HepG2 (cell line): ENCODE measurements around the gene SF3B6. TPM values are rescaled to one million over a fixed set of nuclear protein-coding genes. Genes with fewer than 3 reads are reported as not detected.

ENCODE experiments used
- ATAC-seq: fragments of 200-7000 bp; cut with Tn5 transposase; 3 replicates; pipeline ENCODE4 v1.9.1; 2020; ENCODE audit warnings: mild to moderate bottlenecking, moderate library complexity
- BruUV-seq: library from RNA; stranded (reverse); fragments of 400-500 nt; replicated peaks from 2 replicates; lab custom pipeline; 2021; lab: Mats Ljungman, UMichigan
- CTCF ChIA-PET: fragments of 300-600 bp; formaldehyde crosslinking; extraction: SDS; loops from one replicate; lab custom pipeline; 2021; ENCODE audit warnings: low total read pairs, inconsistent platforms, low intra/inter-chr PET ratio; lab: Yijun Ruan, JAX
- POLR2A ChIA-PET: fragments of 350-600 bp; sonication (Branson Sonifier 250); formaldehyde crosslinking; loops from one replicate; lab custom pipeline; 2020; ENCODE audit warnings: antibody characterized with exemption, inconsistent platforms; lab: Yijun Ruan, JAX
- DNase-seq: peaks from one replicate; pipeline ENCODE4 v3.0.0-alpha.2; 2015; ENCODE audit warnings: low spot score
- FAIRE-seq: peaks from 3 replicates; lab custom pipeline; 2011; peaks lifted over from hg19 to GRCh38; lab: Jason Lieb, UNC
- H2AFZ ChIP-seq: one replicate; pipeline ENCODE4 v1.6.1; 2011; ENCODE audit warnings: low read length, inconsistent platforms
- H3K27ac ChIP-seq: fragments of 300-600 bp; 3 replicates; pipeline ENCODE4 v1.8.0; 2011; ENCODE audit warnings: mixed run types, mild to moderate bottlenecking, mixed read lengths, low read length, inconsistent platforms; ENCODE audit not compliant: insufficient read depth; ENCODE audit errors: extremely low read length
- H3K27me3 ChIP-seq, 2 experiments: fragments of 200-600 bp in 1 of 2; 2 replicates in 1 of 2; 3 replicates in 1 of 2; pipeline versions ENCODE4 v1.6.0 to v1.8.0; 2011; ENCODE audit warnings: low read length in 2 of 2, mild to moderate bottlenecking in 2 of 2, moderate library complexity in 2 of 2, inconsistent platforms in 1 of 2; ENCODE audit not compliant: insufficient read depth in 2 of 2, control insufficient read depth in 1 of 2
- H3K36me3 ChIP-seq, 2 experiments: fragments of 200-600 bp in 1 of 2; replicated peaks in 1 of 2; 2 replicates in 1 of 2; 3 replicates in 1 of 2; pipeline versions ENCODE4 v1.5.1 to v1.8.0; 2011; ENCODE audit warnings: low read length in 2 of 2, inconsistent platforms in 1 of 2; ENCODE audit not compliant: insufficient read depth in 2 of 2, control insufficient read depth in 1 of 2
- H3K4me1 ChIP-seq: 2 replicates; pipeline ENCODE4 v1.5.1; 2012; ENCODE audit warnings: low read length, inconsistent platforms; ENCODE audit not compliant: insufficient read depth
- H3K4me2 ChIP-seq: 2 replicates; pipeline ENCODE4 v1.6.0; 2011; ENCODE audit warnings: low read depth, low read length, inconsistent platforms
- H3K4me3 ChIP-seq, 3 experiments: fragments of 200-600 bp in 1 of 3; sonication (generic), shearing (Covaris generic) in 1 of 3; replicated peaks in 1 of 3; 2 replicates each; pipeline ENCODE4 v1.5.1; 2011 to 2016; ENCODE audit warnings: low read length in 3 of 3, inconsistent platforms in 2 of 3, low read depth in 2 of 3, mild to moderate bottlenecking in 2 of 3, control low read depth in 1 of 3, mixed read lengths in 1 of 3; ENCODE audit not compliant: insufficient read depth in 1 of 3
- H3K79me2 ChIP-seq: one replicate; pipeline ENCODE4 v1.6.1; 2011; ENCODE audit warnings: low read length, inconsistent platforms; ENCODE audit not compliant: insufficient read depth
- H3K9ac ChIP-seq: 2 replicates; pipeline ENCODE4 v1.6.0; 2011; ENCODE audit warnings: mild to moderate bottlenecking, low read depth, low read length, inconsistent platforms; ENCODE audit not compliant: insufficient read depth
- H3K9me3 ChIP-seq: 2 replicates; pipeline ENCODE4 v1.5.1; 2012; ENCODE audit warnings: mild to moderate bottlenecking, low read length
- H4K20me1 ChIP-seq: 2 replicates; pipeline ENCODE4 v1.6.0; 2011; ENCODE audit warnings: inconsistent platforms, mild to moderate bottlenecking, low read length, moderate library complexity; ENCODE audit not compliant: insufficient read depth
- ARID5B ChIP-seq: IDR thresholded peaks from 2 replicates; pipeline ENCODE4 v1.4.0; 2020; ENCODE audit warnings: mild to moderate bottlenecking, missing genetic modification reagents
- CHD2 ChIP-seq: IDR thresholded peaks from 2 replicates; pipeline ENCODE4 v1.6.1; 2011; ENCODE audit warnings: low read depth, low read length, improper control_type of control experiment
- GATAD1 ChIP-seq: IDR thresholded peaks from 2 replicates; pipeline ENCODE4 v1.6.1; 2016; ENCODE audit warnings: missing genetic modification reagents, missing compliant biosample characterization
- GMEB1 ChIP-seq: sonication (generic); formaldehyde crosslinking; IDR thresholded peaks from 2 replicates; pipeline ENCODE4 v1.5.1; 2020; ENCODE audit warnings: missing genetic modification reagents, mild to moderate bottlenecking, borderline replicate concordance
- HOXA7 ChIP-seq: sonication (generic); formaldehyde crosslinking; IDR thresholded peaks from 2 replicates; pipeline ENCODE4 v1.8.1; 2022; ENCODE audit warnings: mild to moderate bottlenecking, missing genetic modification reagents, moderate library complexity
- MIER3 ChIP-seq: IDR thresholded peaks from 2 replicates; pipeline ENCODE4 v1.6.1; 2016; ENCODE audit warnings: missing compliant biosample characterization, borderline replicate concordance
- PHB2 ChIP-seq: fragments of 450-650 bp; IDR thresholded peaks from 2 replicates; pipeline ENCODE4 v1.6.1; 2018; ENCODE audit not compliant: partially characterized antibody
- POGZ ChIP-seq: sonication (generic); formaldehyde crosslinking; IDR thresholded peaks from 2 replicates; pipeline ENCODE4 v1.4.0; 2020; ENCODE audit warnings: mild to moderate bottlenecking, missing genetic modification reagents
- SNRNP70 ChIP-seq: fragments of 200-400 bp; formaldehyde crosslinking; IDR thresholded peaks from 2 replicates; pipeline ENCODE4 v1.6.1; 2017; ENCODE audit warnings: mild to moderate bottlenecking, low read depth, low read length, moderate library complexity
- ZBTB39 ChIP-seq: sonication (generic); formaldehyde crosslinking; IDR thresholded peaks from 2 replicates; pipeline ENCODE4 v1.5.0; 2020; ENCODE audit warnings: missing genetic modification reagents
- ZFP90 ChIP-seq: sonication (generic); formaldehyde crosslinking; IDR thresholded peaks from 2 replicates; pipeline ENCODE4 v1.8.0; 2022; ENCODE audit warnings: missing genetic modification reagents, mild to moderate bottlenecking, inconsistent platforms, borderline replicate concordance
- ZUFSP ChIP-seq: sonication (generic); formaldehyde crosslinking; IDR thresholded peaks from 2 replicates; pipeline ENCODE4 v1.9.0; 2021; ENCODE audit warnings: missing genetic modification reagents, mild to moderate bottlenecking, borderline replicate concordance
- WGBS: methylation state at CpG from one replicate; pipeline ENCODE4 v1.1.6; 2017; ENCODE audit warnings: low lambda C conversion rate; 5-methylcytosine and 5-hydroxymethylcytosine counted together
- in situ Hi-C: cut with HindIII; loops from 2 replicates; pipeline ENCODE4 v1.10.0; 2017; ENCODE audit warnings: low pct_unique_long_range_greater_than_20kb; ENCODE audit not compliant: extremely low pct_ligation_motif_present
- intact Hi-C: fragments of 100-400 bp; cut with micrococcal nuclease; formaldehyde crosslinking; loops from one replicate; pipeline ENCODE4 v1.10.0; 2022; ENCODE audit not compliant: unreplicated experiment
- polyA plus RNA-seq, 8 experiments: library from polyadenylated mRNA; depleted of rRNA in 3 of 8; stranded (reverse) in 7 of 8; unstranded in 1 of 8; fragments of >200 nt; fragmentation: Illumina TruSeq in 4 of 8; extraction: Trizol in 4 of 8; gene quantifications; 2 replicates each; pipeline versions ENCODE4 v1.2.1 to v1.2.3, GENCODE V29; 2011 to 2016; ENCODE audit warnings: low read depth in 4 of 8, missing spikeins in 1 of 8, mixed read lengths in 1 of 8; ENCODE audit not compliant: insufficient read depth in 1 of 8
- total RNA-seq, 5 experiments: library from RNA; depleted of rRNA; stranded (reverse); fragments of >200 nt; fragmentation: Illumina TruSeq; extraction: Trizol; gene quantifications; 2 replicates each; pipeline ENCODE4 v1.2.3, GENCODE V29; 2016; ENCODE audit warnings: low read depth in 1 of 5

SF3B6 gene
- total and polyA plus RNA-seq, 2 of the 13 experiments (the other 11 are each of a cell fraction or from before 2014, with no cell fraction given) = 177 to 182 TPM

GRCh38 chr2:24048769-24049484 lies 27.2 kb downstream of the SF3B6 start:
- ATAC-seq (no peak), DNase-seq (no peak), FAIRE-seq (no peak)
- Histone ChIP-seq H3K4me3 (peak overlapping the region; percentile 92 to 95 (median 94)), H3K9ac (no peak overlapping the region), H3K27ac (no peak overlapping the region), H4K20me1 (no peaks in the 10 kb centered on the region), H3K36me3 (peaks cover 0 to 2% of the 10 kb centered on the region in 2 experiments; a peak in 2 of 5 replicates), H3K27me3 (no peaks in the 10 kb centered on the region; a peak in 2 of 5 replicates), H3K4me1 (peaks cover 75% of the 10 kb centered on the region), H3K9me3 (no peaks in the 10 kb centered on the region), H3K79me2 (peaks cover 34% of the 10 kb centered on the region), H2AFZ (no peak overlapping the region), H3K4me2 (peak overlapping the region; percentile 82)
- intact Hi-C loops (no loop called here), in situ Hi-C loops (no loop called here)
- POLR2A ChIA-PET = interaction anchor here (0.7 to 5.4 kb wide), 7 partner anchors 12 to 121 kb away, joined by 3 to 76 read pairs (median 3); partner anchors contain the start of genes ATAD2B, SF3B6 and TP53I3
- no TSS peak for BruUV-seq
- CTCF ChIA-PET = no interaction called here
- 70% methylated on average over 23 of the region's 23 CpGs for WGBS
- TF ChIP-seq MIER3 (CRISPR knock-in tag) (no peak), ZBTB39 (CRISPR knock-in tag) (0 out of 2 replicates have a peak, but pooled peaks have one; percentile 51), ZFP90 (CRISPR knock-in tag) (no peak), ARID5B (CRISPR knock-in tag) (no peak), ZUFSP (CRISPR knock-in tag) (no peak), POGZ (no peak), SNRNP70 (no peak), CHD2 (no peak), HOXA7 (CRISPR knock-in tag) (no peak), PHB2 (no peak), GMEB1 (CRISPR knock-in tag) (no peak), GATAD1 (CRISPR knock-in tag) (no peak)
